Thoracic aorta (tissue), 2 donors: ENCODE measurements around the gene EYA4. TPM values are rescaled to one million over a fixed set of nuclear protein-coding genes. Genes with fewer than 3 reads are reported as not detected.

Source experiments
- ATAC-seq: fragments of 150-250 bp; one replicate; pipeline ENCODE4 v1.8.0; 2017; ENCODE audit warnings: low read depth; ENCODE audit not compliant: insufficient number of reproducible peaks, low FRiP score
- DNase-seq: peaks from one replicate; pipeline ENCODE4 v3.0.0-alpha.2; 2020; ENCODE audit warnings: low spot score
- H3K27ac ChIP-seq, 2 donors: fragments of 200-600 bp; sonication (generic); 1 replicate in 1 of 2; 2 replicates in 1 of 2; pipeline ENCODE4 v1.5.1; 2016; ENCODE audit warnings: mild to moderate bottlenecking in 2 of 2, moderate library complexity in 2 of 2
- H3K27me3 ChIP-seq: fragments of 200-600 bp; sonication (generic); replicated peaks from 2 replicates; pipeline ENCODE4 v1.6.0; 2016; ENCODE audit warnings: mild to moderate bottlenecking; ENCODE audit not compliant: insufficient read depth
- H3K36me3 ChIP-seq: fragments of 200-600 bp; sonication (generic); one replicate; pipeline ENCODE4 v1.5.1; 2016
- H3K4me1 ChIP-seq, 2 donors: fragments of 200-600 bp; sonication (generic); 1 replicate in 1 of 2; 2 replicates in 1 of 2; pipeline versions ENCODE4 v1.5.1 to v1.6.0; 2016; ENCODE audit warnings: low read depth in 2 of 2, mild to moderate bottlenecking in 1 of 2; ENCODE audit not compliant: control insufficient read depth in 1 of 2
- H3K4me3 ChIP-seq: fragments of 200-600 bp; sonication (generic); 2 replicates; pipeline ENCODE4 v1.5.1; 2016; ENCODE audit warnings: mild to moderate bottlenecking
- H3K9me3 ChIP-seq: fragments of 200-600 bp; sonication (generic); 2 replicates; pipeline ENCODE4 v1.5.1; 2016
- CTCF ChIP-seq: fragments of 200-600 bp; sonication (generic); IDR thresholded peaks from one replicate; pipeline ENCODE4 v1.5.1; 2019; ENCODE audit warnings: antibody characterized with exemption
- total RNA-seq, 2 donors: library from RNA; depleted of rRNA; stranded (reverse); fragments of >200 nt; gene quantifications; one replicate each; pipeline versions ENCODE4 v1.1.0 to v1.2.3, GENCODE V29; 2016

EYA4 gene
- total RNA-seq, 2 donors from 2014 or later = 1.3 to 3.0 TPM

DNA sequence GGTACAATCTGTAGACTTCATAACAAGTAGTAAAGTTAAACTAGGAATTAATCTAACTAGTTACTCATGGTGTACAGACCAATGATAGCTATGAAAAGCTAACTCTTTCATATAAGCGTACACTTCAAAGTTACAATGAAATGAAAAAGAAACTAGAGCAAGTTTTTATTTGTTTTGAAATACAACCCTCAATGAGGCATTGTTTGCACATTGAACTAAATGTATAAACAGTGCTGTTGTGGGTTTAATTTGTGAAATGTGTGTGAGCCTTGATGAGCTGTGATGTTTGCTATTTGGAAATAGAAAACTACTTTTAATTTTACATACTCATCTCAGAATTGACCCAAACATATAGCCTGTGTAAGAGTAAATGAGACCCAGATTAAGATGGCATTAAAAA lies 11.1 kb upstream of the EYA4 start:
- DNase-seq (no peak), ATAC-seq (no peak)
- TF ChIP-seq CTCF = no peak
- Histone ChIP-seq H3K4me3 (no peak overlapping the region), H3K27me3 (no peaks in the 10 kb centered on the region), H3K36me3 (no peaks in the 10 kb centered on the region), H3K4me1 (no peaks in the 10 kb centered on the region), H3K9me3 (no peaks in the 10 kb centered on the region), H3K27ac (no peak overlapping the region)

DNA sequence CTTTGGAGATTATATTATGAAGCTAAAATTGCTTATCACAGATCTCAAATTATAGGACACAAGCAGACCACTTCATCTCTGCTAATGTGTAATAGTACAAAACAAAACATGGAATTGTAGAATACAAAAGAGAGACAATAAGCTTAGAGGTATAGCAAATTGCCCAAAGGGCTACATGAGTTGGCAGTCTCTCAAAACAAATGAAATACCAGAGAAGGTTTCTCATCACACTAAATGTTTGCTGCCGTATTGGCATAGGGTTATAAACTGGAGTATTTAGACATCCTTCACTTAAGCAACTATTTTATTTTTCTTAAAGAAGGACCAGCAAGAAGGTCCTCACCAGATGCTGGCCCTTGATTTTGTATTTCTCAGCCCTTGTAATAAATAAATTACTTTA lies 5.9 kb upstream of the EYA4 start:
- no peak for TF ChIP-seq CTCF
- H3K27ac ChIP-seq = no peak overlapping the region
- DNase-seq = no peak
- H3K36me3 ChIP-seq = no peaks in the 10 kb centered on the region
- no peaks in the 10 kb centered on the region for H3K27me3 ChIP-seq
- H3K4me1 ChIP-seq = no peaks in the 10 kb centered on the region
- no peaks in the 10 kb centered on the region for H3K9me3 ChIP-seq
- no peak overlapping the region for H3K4me3 ChIP-seq
- no peak for ATAC-seq

DNA sequence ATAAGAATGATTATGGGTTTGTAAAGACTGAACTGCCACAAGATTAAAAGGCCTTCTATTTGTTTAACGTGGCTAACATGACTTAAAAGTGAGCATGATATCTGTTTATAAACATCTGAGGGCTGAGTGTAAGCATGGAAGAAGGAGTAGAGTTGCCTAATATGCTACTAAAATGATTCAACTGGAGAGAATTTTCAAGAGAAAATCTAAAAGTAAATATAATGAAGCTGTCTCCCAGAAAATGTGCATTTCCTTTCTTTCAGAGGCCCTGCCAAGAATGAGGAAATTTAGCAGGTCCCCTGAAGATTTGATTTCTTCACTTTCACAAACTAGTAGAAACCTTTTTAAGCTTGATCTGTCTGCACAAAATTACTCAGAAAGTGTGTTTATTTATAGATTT lies 4.2 kb upstream of the EYA4 start:
- no peak overlapping the region for H3K4me3 ChIP-seq
- no peak for TF ChIP-seq CTCF

GRCh38 chr6:133240511-133241085 lies 559 bp upstream of the EYA4 start:
- no peak for ATAC-seq
- H3K9me3 ChIP-seq = no peaks in the 10 kb centered on the region
- H3K4me1 ChIP-seq = peaks cover 5 to 27% of the 10 kb centered on the region in 2 donors
- H3K36me3 ChIP-seq = no peaks in the 10 kb centered on the region
- peaks cover 5% of the 10 kb centered on the region for H3K27me3 ChIP-seq
- H3K27ac ChIP-seq = no peak overlapping the region
- no peak for TF ChIP-seq CTCF
- no peak for DNase-seq
- peak overlapping the region; percentile 70 for H3K4me3 ChIP-seq

More for the DNA sequence above, 4.2 kb upstream of the EYA4 start:
- Histone ChIP-seq H3K36me3 (no peaks in the 10 kb centered on the region), H3K27ac (no peak overlapping the region), H3K4me1 (peaks cover under 1 to 14% of the 10 kb centered on the region in 2 donors), H3K9me3 (no peaks in the 10 kb centered on the region), H3K27me3 (no peaks in the 10 kb centered on the region)
- ATAC-seq = no peak
- DNase-seq = no peak

DNA sequence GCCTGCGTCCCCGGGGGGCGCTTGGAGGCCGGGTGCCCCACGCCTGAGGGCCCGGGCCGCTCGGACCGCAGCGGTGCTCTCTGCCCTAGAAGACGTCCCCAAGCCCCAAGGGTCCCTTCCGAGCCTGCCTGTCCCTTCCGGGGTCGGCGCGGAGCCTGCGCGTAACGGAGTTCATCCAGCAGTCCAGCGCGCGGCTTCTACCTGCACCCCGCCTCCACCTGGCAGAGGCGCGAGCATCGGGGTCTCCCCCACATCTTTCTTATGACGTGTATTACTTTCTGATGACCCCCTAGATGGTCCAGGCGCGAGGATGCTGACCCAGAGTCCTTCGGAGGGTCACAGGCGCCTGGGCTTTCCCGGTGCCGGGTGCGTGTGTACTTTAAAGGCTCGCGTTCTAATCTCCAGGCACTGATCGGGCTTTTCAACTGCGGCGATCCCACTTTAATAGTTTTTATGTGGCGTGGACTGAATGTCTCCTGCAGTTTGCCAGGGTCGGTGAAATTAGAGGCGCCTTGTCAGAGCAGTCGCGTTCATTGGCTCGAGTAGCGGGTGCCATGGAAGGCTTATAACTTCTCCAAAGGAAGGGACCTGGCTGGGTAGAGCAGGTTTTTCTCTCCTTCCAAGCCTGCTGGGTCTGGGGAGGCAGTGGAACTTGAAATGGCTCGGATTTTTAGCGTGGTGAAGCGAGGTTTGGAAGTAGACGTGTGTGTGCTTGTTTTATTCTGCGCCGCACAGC lies 912 bp downstream of the EYA4 start:
- DNase-seq = no peak
- ATAC-seq = no peak
- TF ChIP-seq CTCF = no peak
- Histone ChIP-seq H3K36me3 (no peaks in the 10 kb centered on the region), H3K27ac (no peak overlapping the region), H3K27me3 (peaks cover 5% of the 10 kb centered on the region), H3K4me1 (peaks cover 5 to 27% of the 10 kb centered on the region in 2 donors), H3K4me3 (peak overlapping the region; percentile 70), H3K9me3 (no peaks in the 10 kb centered on the region)
